H1 (cell line): Measurements from ENCODE around the gene SHPK. TPM values are rescaled to one million over a fixed set of nuclear protein-coding genes. Genes with fewer than 3 reads are reported as not detected.

ENCODE experiments used
- CTCF ChIA-PET: fragments of 300-600 bp; sonication (Branson Sonifier 250); formaldehyde crosslinking; loops from one replicate; lab custom pipeline; 2021; ENCODE audit not compliant: partially characterized antibody; lab: Charles Lee
- POLR2A ChIA-PET: fragments of 300-600 bp; sonication (Branson Sonifier 250); formaldehyde crosslinking; loops from one replicate; lab custom pipeline; 2021; ENCODE audit warnings: inconsistent platforms; ENCODE audit not compliant: partially characterized antibody; lab: Charles Lee
- DNase-seq, 2 experiments: peaks; one replicate each; pipeline versions ENCODE4 v3.0.0 to v3.0.0-alpha.2; 2010 to 2022; ENCODE audit warnings: low spot score in 2 of 2, low read depth in 1 of 2, mixed read lengths in 1 of 2
- FAIRE-seq: peaks from 2 replicates; lab custom pipeline; 2011; peaks lifted over from hg19 to GRCh38; lab: Jason Lieb, UNC
- H2AFZ ChIP-seq: 2 replicates; pipeline ENCODE4 v1.8.1; 2012; ENCODE audit warnings: low read length, inconsistent platforms
- H2AK5ac ChIP-seq: 2 replicates; pipeline ENCODE4 v1.6.1; 2013; ENCODE audit warnings: low read depth, low read length
- H2BK120ac ChIP-seq: replicated peaks from 2 replicates; pipeline ENCODE3; 2013; ENCODE audit warnings: low read depth, low read length, inconsistent platforms
- H2BK12ac ChIP-seq: 2 replicates; pipeline ENCODE4 v1.6.1; 2013; ENCODE audit warnings: low read depth, low read length
- H2BK15ac ChIP-seq: 2 replicates; pipeline ENCODE4 v1.6.1; 2013; ENCODE audit warnings: low read length
- H2BK20ac ChIP-seq: 2 replicates; pipeline ENCODE4 v1.6.1; 2013; ENCODE audit warnings: low read length
- H2BK5ac ChIP-seq: 2 replicates; pipeline ENCODE4 v1.6.1; 2013; ENCODE audit warnings: low read depth, low read length
- H3K14ac ChIP-seq: 2 replicates; pipeline ENCODE4 v1.6.1; 2013; ENCODE audit warnings: inconsistent platforms; ENCODE audit not compliant: insufficient read length
- H3K18ac ChIP-seq: 2 replicates; pipeline ENCODE4 v1.6.1; 2013; ENCODE audit warnings: low read length; ENCODE audit errors: extremely low read depth
- H3K23ac ChIP-seq: 2 replicates; pipeline ENCODE4 v1.6.1; 2013; ENCODE audit warnings: inconsistent platforms; ENCODE audit not compliant: insufficient read length
- H3K23me2 ChIP-seq: 2 replicates; pipeline ENCODE4 v1.6.1; 2013; ENCODE audit warnings: low read depth, low read length
- H3K27ac ChIP-seq: 2 replicates; pipeline ENCODE4 v1.6.1; 2011; ENCODE audit warnings: low read depth, low read length, inconsistent platforms
- H3K27me3 ChIP-seq, 4 experiments: replicated peaks in 1 of 4; 1 replicate in 1 of 4; 2 replicates in 3 of 4; pipeline versions ENCODE4 v1.6.1 to v1.8.1; 2011 to 2013; ENCODE audit warnings: low read length in 3 of 4, mild to moderate bottlenecking in 3 of 4, inconsistent platforms in 2 of 4, mixed read lengths in 2 of 4, moderate library complexity in 1 of 4; ENCODE audit not compliant: control insufficient read depth in 3 of 4, insufficient read depth in 3 of 4; ENCODE audit errors: extremely low read depth in 1 of 4
- H3K36me3 ChIP-seq, 4 experiments: 2 replicates each; pipeline versions ENCODE4 v1.6.1 to v1.8.1; 2011 to 2013; ENCODE audit warnings: mild to moderate bottlenecking in 4 of 4, low read length in 3 of 4, moderate library complexity in 2 of 4, control low read depth in 1 of 4, inconsistent platforms in 1 of 4; ENCODE audit not compliant: insufficient read depth in 4 of 4, control insufficient read depth in 2 of 4
- H3K4ac ChIP-seq: replicated peaks from 2 replicates; pipeline ENCODE3; 2013; ENCODE audit warnings: low read length, low read depth, mixed read lengths, inconsistent platforms; ENCODE audit not compliant: insufficient read length
- H3K4me1 ChIP-seq, 4 experiments: replicated peaks in 1 of 4; 1 replicate in 1 of 4; 2 replicates in 3 of 4; pipeline versions ENCODE4 v1.6.1 to v1.8.1; 2011 to 2013; ENCODE audit warnings: low read length in 3 of 4, inconsistent platforms in 2 of 4, mixed read lengths in 1 of 4; ENCODE audit not compliant: insufficient read depth in 4 of 4, control insufficient read depth in 3 of 4
- H3K4me2 ChIP-seq, 2 experiments: 2 replicates each; pipeline versions ENCODE4 v1.6.1 to v1.8.1; 2011 to 2013; ENCODE audit warnings: low read depth in 2 of 2, low read length in 2 of 2, control low read depth in 1 of 2, inconsistent platforms in 1 of 2, mild to moderate bottlenecking in 1 of 2; ENCODE audit not compliant: insufficient read depth in 1 of 2
- H3K4me3 ChIP-seq, 4 experiments: fragments of 200-600, 300-600 bp in 1 of 4; sonication (generic), shearing (Covaris generic), sonication (Bioruptor Twin) in 1 of 4; 2 replicates each; pipeline versions ENCODE4 v1.5.1 to v1.8.1; 2011 to 2016; ENCODE audit warnings: low read length in 4 of 4, low read depth in 3 of 4, control low read depth in 2 of 4, inconsistent platforms in 2 of 4, mild to moderate bottlenecking in 2 of 4, mixed read lengths in 1 of 4, moderate library complexity in 1 of 4; ENCODE audit not compliant: insufficient read depth in 2 of 4; ENCODE audit errors: extremely low read depth in 1 of 4
- H3K56ac ChIP-seq: replicated peaks from 2 replicates; pipeline ENCODE3; 2013; ENCODE audit warnings: low read depth, mild to moderate bottlenecking, mixed read lengths, low read length, inconsistent platforms; ENCODE audit not compliant: insufficient read length
- H3K79me1 ChIP-seq: 2 replicates; pipeline ENCODE4 v1.6.1; 2013; ENCODE audit warnings: low read depth, low read length, control low read depth
- H3K79me2 ChIP-seq, 2 experiments: 2 replicates each; pipeline versions ENCODE4 v1.6.1 to v1.8.1; 2012 to 2013; ENCODE audit warnings: low read length in 2 of 2, mild to moderate bottlenecking in 2 of 2, inconsistent platforms in 1 of 2; ENCODE audit not compliant: insufficient read depth in 2 of 2, control insufficient read depth in 1 of 2
- H3K9ac ChIP-seq, 4 experiments: replicated peaks in 1 of 4; 1 replicate in 1 of 4; 2 replicates in 3 of 4; pipeline versions ENCODE4 v1.6.1 to v1.8.1; 2011 to 2013; ENCODE audit warnings: low read depth in 3 of 4, low read length in 3 of 4, control low read depth in 2 of 4, mild to moderate bottlenecking in 2 of 4, moderate library complexity in 2 of 4, inconsistent platforms in 1 of 4; ENCODE audit errors: extremely low read depth in 1 of 4
- H3K9me3 ChIP-seq, 2 experiments: 2 replicates each; pipeline versions ENCODE4 v1.6.1 to v1.8.1; 2012 to 2013; ENCODE audit warnings: mild to moderate bottlenecking in 2 of 2, moderate library complexity in 2 of 2, control low read depth in 1 of 2, inconsistent platforms in 1 of 2, low read depth in 1 of 2, low read length in 1 of 2, mixed read lengths in 1 of 2; ENCODE audit not compliant: insufficient read depth in 2 of 2
- H4K20me1 ChIP-seq, 2 experiments: replicated peaks in 1 of 2; 2 replicates each; pipeline versions ENCODE3 to v1.8.1; 2011 to 2013; ENCODE audit warnings: inconsistent platforms in 2 of 2, low read length in 2 of 2, mild to moderate bottlenecking in 1 of 2; ENCODE audit not compliant: insufficient read depth in 2 of 2, control insufficient read depth in 1 of 2
- H4K5ac ChIP-seq: 2 replicates; pipeline ENCODE4 v1.6.1; 2013; ENCODE audit warnings: low read length, low read depth, mixed read lengths, inconsistent platforms; ENCODE audit not compliant: insufficient read length
- H4K8ac ChIP-seq: 2 replicates; pipeline ENCODE4 v1.8.0; 2013; ENCODE audit warnings: mild to moderate bottlenecking, moderate library complexity, low read length, inconsistent platforms; ENCODE audit not compliant: insufficient read depth; ENCODE audit errors: extremely low read depth
- H4K91ac ChIP-seq: replicated peaks from 2 replicates; pipeline ENCODE3; 2013; ENCODE audit warnings: low read length, mixed read lengths, inconsistent platforms; ENCODE audit not compliant: insufficient read length
- CTBP2 ChIP-seq: IDR thresholded peaks from 2 replicates; pipeline ENCODE4 v1.7.0; 2011; ENCODE audit warnings: borderline replicate concordance, mild to moderate bottlenecking, moderate library complexity, mixed read lengths, low read length; ENCODE audit not compliant: insufficient read depth, insufficient read length
- HDAC2 ChIP-seq, 2 experiments: fragments of 300-600 bp in 1 of 2; sonication (generic) in 1 of 2; IDR thresholded peaks; 2 replicates each; pipeline ENCODE4 v1.6.1; 2011 to 2012; ENCODE audit warnings: low read depth in 2 of 2, low read length in 2 of 2, mild to moderate bottlenecking in 2 of 2, moderate library complexity in 2 of 2, borderline replicate concordance in 1 of 2, inconsistent platforms in 1 of 2
- POLR2AphosphoS5 ChIP-seq: IDR thresholded peaks from 2 replicates; pipeline ENCODE4 v1.6.1; 2011; ENCODE audit warnings: low read depth, low read length
- RAD21 ChIP-seq, 2 experiments: IDR thresholded peaks in 1 of 2; conservative IDR thresholded peaks in 1 of 2; 2 replicates each; pipeline ENCODE4 v1.6.1; 2011; ENCODE audit warnings: low read depth in 2 of 2, low read length in 2 of 2, improper control_type of control experiment in 1 of 2, inconsistent platforms in 1 of 2, mild to moderate bottlenecking in 1 of 2, moderate library complexity in 1 of 2
- TAF7 ChIP-seq: optimal IDR thresholded peaks from 2 replicates; pipeline ENCODE3; 2011; ENCODE audit warnings: low read depth, mild to moderate bottlenecking, inconsistent platforms, low read length, moderate library complexity, borderline replicate concordance
- TEAD4 ChIP-seq: IDR thresholded peaks from 2 replicates; pipeline ENCODE4 v1.6.1; 2012; ENCODE audit warnings: low read depth, low read length, inconsistent platforms, mixed read lengths
- YY1 ChIP-seq: IDR thresholded peaks from 2 replicates; pipeline ENCODE4 v1.6.1; 2011; ENCODE audit warnings: low read depth, mild to moderate bottlenecking, low read length
- WGBS, 2 experiments: shearing (Covaris generic) in 1 of 2; methylation state at CpG; one replicate each; pipeline versions ENCODE4 v1.1.6 to v1.1.7; 2013 to 2015; ENCODE audit warnings: low lambda C conversion rate in 2 of 2, mixed read lengths in 2 of 2, inconsistent platforms in 1 of 2, low coverage in 1 of 2, missing lambda C conversion rate in 1 of 2; ENCODE audit not compliant: insufficient replicate concordance in 2 of 2, insufficient coverage in 1 of 2, insufficient read length in 1 of 2; ENCODE audit errors: extremely low coverage in 1 of 2, missing lambda C conversion rate in 1 of 2; 5-methylcytosine and 5-hydroxymethylcytosine counted together
- polyA plus RNA-seq, 7 experiments: library from polyadenylated mRNA; depleted of rRNA in 3 of 7; stranded (reverse) in 5 of 7; unstranded in 2 of 7; fragments of >200 nt in 5 of 7; fragments of 200-250 nt in 2 of 7; gene quantifications; 1 replicate in 5 of 7; 2 replicates in 1 of 7; 4 replicates in 1 of 7; pipeline versions ENCODE4 v1.2.1 to v1.2.3, GENCODE V29; 2011 to 2013; ENCODE audit warnings: missing spikeins in 2 of 7, mixed read lengths in 2 of 7
- total RNA-seq: library from RNA; stranded (reverse); fragmentation: NEBNext Ultra II Directional; extraction: Animal tissue kit (Norgen Biotek cat#: 25700); gene quantifications from 2 replicates; pipeline ENCODE4 v1.2.1, GENCODE V29; 2021

The SHPK gene
- total and polyA plus RNA-seq, 2 of the 8 experiments (the other 6 are each of a cell fraction or from before 2014, with no cell fraction given) = 28.6 to 36.7 TPM

DNA sequence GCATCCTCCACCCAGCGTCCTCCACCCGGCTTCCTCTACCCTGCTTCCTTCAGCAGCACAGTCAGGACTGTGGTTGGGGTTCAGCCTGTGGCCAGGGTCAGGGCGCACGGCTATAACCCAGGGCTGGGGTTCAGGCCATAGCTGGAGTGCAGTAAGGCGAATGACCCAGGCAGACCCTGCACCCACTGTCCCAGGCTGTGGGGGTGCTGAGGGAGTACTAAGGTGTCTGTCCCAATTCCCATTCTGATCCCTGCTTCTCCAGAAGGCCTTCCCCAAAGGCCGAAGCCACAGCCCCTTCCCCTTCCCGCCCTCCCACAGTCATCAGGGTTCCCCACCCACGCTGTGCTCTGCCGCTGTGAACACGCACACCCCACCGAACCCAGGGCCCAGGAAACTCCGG, 45.0 kb upstream of the SHPK start:
- Histone ChIP-seq H3K9ac (no peak overlapping the region), H3K79me1 (no peaks in the 10 kb centered on the region), H2BK20ac (no peak overlapping the region), H3K27ac (no peak overlapping the region), H3K79me2 (no peaks in the 10 kb centered on the region), H4K8ac (no peak overlapping the region), H2AFZ (no peak overlapping the region), H3K27me3 (0 out of 7 replicates have a peak, but pooled peaks cover 0 to 2% (median 0%) of the 10 kb centered on the region in 4 experiments), H2BK5ac (no peak overlapping the region), H4K91ac (no peak overlapping the region), H2BK12ac (no peak overlapping the region), H4K20me1 (peaks cover 0 to 4% of the 10 kb centered on the region in 2 experiments), H3K14ac (no peak overlapping the region), H4K5ac (no peak overlapping the region), H3K9me3 (no peaks in the 10 kb centered on the region), H2BK120ac (no peak overlapping the region), H3K18ac (no peak overlapping the region), H2BK15ac (no peak overlapping the region), H3K56ac (no peak overlapping the region), H3K23me2 (no peaks in the 10 kb centered on the region), H3K4ac (no peak overlapping the region), H3K36me3 (no peaks in the 10 kb centered on the region)
- DNase-seq (no peak), FAIRE-seq (no peak)
- POLR2A ChIA-PET = no interaction called here
- 82% methylated on average over 11 of the region's 12 CpGs; no CpG with 5 or more reads in 1 of the 2 experiments for WGBS, 2 experiments
- TF ChIP-seq RAD21 (IDR thresholded peaks at IDR 0.05 in 1 of 2, conservative IDR thresholded peaks at IDR 0.05 in 1 of 2; ENCODE audit: low read depth in 2 of 2, low read length in 2 of 2) (no peak), TEAD4 (no peak), POLR2AphosphoS5 (no peak), YY1 (no peak), HDAC2 (IDR thresholded peaks at IDR 0.05; ENCODE audit: borderline replicate concordance in 1 of 2, low read depth in 2 of 2, low read length in 2 of 2) (no peak), TAF7 (no peak), CTBP2 (no peak)
- TF ChIP-seq, all 59 proteins: peak for 0
- Histone ChIP-seq H3K4me1 (peaks cover 0 to 3% (median under 1%) of the 10 kb centered on the region in 4 experiments; a peak in 3 of 7 replicates), H3K4me2 (no peak overlapping the region), H3K4me3 (no peak overlapping the region), H2AK5ac (no peak overlapping the region), H3K23ac (no peak overlapping the region)
- CTCF ChIA-PET = interaction anchor here (2.2 kb wide), 1 partner anchor 26 kb away, joined by 10 read pairs; no protein-coding TSS in a partner anchor
